GM21360 (cell line): ENCODE data around the gene KRTAP4-12.
"Not testable (repeated sequence)": the region's sequence is repeated elsewhere in the genome, so short reads cannot be mapped to it uniquely, and the experiment has no call there.

Experiments
- ATAC-seq: cut with Tn5 transposase; IDR thresholded peaks from one replicate; pipeline ENCODE4 v1.9.1; 2021; ENCODE audit warnings: mild to moderate bottlenecking, moderate library complexity; ENCODE audit not compliant: unreplicated experiment

KRTAP4-12 gene

DNA sequence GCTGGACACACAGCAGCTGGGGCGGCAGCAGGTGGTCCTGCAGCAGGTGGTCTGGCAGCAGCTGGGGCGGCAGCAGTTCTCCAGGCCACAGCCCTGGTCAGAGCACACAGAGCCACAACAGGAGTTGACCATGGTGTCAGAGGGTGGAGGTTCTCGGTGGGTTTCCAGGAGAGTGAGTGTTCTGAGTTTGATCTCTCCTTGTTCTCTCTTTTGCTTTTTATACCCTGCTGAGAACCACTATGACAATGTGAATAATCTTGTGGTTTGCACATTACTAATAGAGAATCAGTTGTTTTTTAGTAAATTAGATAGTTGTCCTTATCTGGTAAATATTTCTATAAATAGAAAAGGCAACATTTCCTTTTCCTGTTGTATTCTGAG is at the start of gene KRTAP4-12:
Gene KRTAP4-12, minus strand, starts transcription at position 192 of the 381 bp plus-strand sequence. Its CDS starts 60 bp downstream, at position 132.
- ATAC-seq: not testable (repeated sequence)

DNA sequence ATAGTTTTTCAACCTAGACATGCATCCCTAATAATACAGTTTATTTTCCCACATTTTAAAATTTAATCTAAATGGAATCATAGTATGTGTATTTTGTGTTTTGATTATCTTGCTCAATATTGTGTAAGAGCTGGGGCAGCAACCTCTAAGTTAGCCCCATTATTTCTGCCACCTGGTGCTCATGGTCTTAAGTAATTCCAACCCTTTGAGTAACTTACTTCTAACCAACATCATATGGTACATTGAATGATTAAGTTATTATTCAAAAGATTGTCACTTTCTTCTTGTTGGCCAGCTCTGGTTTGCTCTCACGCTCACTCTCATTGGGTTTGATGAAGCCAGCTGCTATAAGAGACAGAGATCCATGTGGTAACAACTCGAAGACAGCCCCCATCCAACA is 47.9 kb upstream of the KRTAP4-12 start:
- ATAC-seq: no peak

DNA sequence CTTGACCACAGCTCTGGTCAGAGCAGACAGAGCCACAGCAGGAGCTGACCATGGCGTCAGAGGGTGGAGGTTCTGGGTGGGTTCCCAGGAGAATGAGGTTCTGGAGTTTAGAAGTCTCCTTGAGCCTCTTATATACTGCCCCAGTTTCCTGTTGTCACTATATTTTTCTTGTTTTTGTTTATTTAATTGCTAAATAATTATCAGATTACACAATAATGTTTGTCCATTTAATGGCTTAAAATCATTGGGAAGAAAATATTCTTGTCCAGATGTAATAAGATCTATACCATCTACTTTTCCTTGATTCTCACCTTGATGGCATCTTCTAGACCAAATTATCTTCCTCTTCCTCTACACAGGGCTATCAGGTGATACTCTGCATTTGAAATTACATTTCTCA is 44.1 kb upstream of the KRTAP4-12 start, which contains the start of gene KRTAP4-3:
Gene KRTAP4-3, minus strand, starts transcription at position 101 of the 400 bp plus-strand sequence. Its CDS starts 49 bp downstream, at position 52.
- ATAC-seq: no peak

DNA sequence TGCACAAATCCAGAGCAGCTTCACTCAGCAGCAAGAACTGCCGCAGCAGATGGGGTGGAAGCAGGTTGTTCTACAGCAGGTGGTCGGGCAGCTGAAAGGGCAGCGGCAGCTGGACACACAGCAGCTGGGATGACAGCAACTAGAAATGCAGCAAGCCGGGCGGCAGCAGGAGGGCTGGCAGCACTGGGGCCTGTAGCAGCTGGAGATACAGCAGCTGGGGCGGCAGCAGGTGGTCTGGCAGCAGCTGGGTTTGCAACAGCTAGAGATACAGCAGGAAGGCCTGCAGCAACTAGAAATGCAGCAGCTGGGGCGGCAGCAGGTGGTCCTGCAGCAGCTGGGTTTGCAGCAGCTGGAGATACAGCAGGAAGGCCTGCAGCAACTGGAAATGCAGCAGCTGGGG is 43.6 kb upstream of the KRTAP4-12 start:
- no peak for ATAC-seq

DNA sequence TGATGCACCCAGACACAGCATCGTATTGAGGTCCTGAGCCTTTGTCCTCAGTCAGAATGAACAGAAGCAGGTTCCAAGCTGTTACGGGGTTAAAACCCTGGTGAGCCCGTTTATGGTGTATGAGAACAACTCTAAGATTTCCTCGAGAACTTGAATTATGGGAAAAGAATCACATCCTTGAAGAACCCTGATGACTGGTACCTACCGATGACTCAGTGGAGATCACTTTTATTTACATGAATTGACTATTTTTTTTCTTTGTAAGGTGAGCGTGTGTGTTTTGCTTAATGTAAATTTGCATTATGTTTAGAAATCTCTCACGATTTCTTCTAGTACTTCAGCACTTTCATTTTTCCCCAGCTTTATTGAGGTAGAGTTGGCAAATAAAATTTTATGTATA is 39.8 kb upstream of the KRTAP4-12 start:
- no peak for ATAC-seq

DNA sequence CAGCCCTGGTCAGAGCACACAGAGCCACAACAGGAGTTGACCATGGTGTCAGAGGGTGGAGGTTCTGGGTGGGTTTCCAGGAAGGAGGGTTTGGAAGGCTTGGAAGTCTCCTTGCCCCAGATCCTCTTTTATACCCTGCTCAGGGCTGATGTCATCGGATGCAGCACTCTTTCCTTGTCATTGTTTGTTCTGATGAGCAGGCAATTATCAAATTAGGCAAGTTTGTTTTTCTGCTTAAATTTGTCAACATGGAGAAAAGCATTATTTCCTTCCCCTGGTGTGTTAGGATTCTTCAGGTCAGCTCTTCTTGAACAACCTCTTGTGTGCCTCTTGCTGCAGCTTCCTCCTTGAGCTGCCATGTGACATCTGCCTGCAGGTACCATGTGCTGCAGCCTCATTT is 36.7 kb upstream of the KRTAP4-12 start, which contains the start of gene KRTAP4-4:
Gene KRTAP4-4, minus strand, starts transcription at position 101 of the 400 bp plus-strand sequence. Its CDS starts 57 bp downstream, at position 44.
- no peak for ATAC-seq

DNA sequence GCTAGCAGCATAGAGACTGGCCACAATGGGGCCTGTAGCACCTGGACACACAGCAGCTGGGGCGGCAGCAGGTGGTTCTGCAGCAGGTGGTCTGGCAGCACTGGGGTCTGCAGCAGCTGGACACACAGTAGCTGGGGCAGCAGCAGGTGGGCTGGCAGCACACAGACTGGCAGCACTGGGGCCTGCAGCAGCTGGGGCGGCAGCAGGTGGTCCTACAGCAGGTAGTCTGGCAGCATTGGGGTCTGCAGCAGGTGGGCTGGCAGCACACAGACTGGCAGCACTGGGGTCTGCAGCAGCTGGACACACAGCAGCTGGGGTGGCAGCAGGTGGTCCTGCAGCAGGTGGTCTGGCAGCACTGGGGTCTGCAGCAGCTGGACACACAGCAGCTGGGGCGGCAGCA is 36.2 kb upstream of the KRTAP4-12 start:
- not testable (repeated sequence) for ATAC-seq

DNA sequence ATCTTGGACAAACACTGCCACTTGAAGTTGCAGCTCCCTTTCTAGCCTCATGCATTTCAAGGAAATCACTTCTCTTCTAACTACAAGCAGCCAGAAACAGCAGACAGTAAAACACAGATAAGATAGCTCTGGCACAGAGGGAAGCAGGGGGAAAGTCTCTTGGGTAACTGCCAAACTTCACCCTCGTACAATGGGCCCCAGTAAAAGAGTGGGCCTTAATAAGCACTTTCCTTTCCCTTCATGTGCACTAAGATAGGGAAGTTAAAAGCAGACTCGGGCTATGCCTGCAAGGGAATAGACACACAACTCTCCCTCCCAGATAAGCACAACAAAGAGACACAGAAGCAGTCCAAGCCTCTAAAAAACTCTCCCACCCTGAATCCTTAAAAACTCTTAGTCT is 29.9 kb upstream of the KRTAP4-12 start:
- ATAC-seq: no peak

DNA sequence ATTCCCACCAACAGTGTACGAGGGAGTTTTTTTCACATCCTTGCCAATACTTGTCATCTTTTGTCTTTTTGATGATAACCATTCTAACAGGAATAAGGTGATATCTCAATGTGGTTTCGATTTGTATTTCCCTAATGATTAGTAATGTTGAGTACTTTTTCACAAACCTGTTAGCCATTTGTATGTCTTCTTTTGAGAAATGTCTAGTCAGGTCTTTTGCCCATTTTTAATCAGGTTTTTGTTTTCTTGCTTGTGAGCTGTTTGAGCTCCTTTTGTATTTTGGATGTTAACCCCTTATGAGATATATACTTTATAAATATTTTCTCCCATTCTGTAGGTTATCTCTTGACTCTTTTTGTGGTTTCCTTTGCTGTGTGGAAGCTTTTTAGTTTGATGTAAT is 27.5 kb upstream of the KRTAP4-12 start:
- ATAC-seq: no peak

DNA sequence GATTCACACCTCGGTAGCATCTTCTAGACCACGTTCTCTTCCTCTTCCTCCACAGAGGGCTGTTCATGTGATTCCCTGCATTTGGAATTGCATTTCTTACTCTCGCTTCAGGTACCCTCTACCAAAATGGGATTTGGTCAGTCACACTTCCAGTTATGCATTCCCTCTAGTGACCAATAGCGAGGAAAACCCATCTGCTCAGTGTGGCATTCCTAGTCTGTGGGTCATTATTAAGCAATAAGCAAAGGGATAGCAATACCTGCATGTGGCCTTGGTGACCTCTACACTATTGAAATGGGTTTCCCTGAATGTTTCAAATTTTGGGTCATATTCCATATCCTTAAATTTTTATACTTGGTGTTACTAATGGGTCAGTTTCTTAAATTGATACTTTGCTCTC is 26.0 kb upstream of the KRTAP4-12 start:
- ATAC-seq: no peak

DNA sequence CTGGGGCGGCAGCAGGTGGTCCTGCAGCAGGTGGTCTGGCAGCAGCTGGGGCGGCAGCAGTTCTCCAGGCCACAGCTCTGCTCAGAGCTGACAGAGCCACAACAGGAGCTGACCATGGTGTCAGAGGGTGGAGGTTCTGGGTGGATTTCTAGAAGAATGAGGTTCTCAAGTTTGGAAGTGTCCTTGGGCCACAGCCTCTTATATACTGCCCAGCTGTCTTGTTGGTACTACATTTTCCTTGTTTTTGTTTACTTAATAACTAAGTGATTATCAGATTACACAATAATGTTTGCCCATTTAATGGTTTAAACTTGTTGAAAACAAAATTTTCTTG is 25.6 kb upstream of the KRTAP4-12 start, which contains the start of gene KRTAP4-5:
Gene KRTAP4-5, minus strand, starts transcription at position 174 of the 334 bp plus-strand sequence. Its CDS starts 58 bp downstream, at position 116.
- no peak for ATAC-seq

DNA sequence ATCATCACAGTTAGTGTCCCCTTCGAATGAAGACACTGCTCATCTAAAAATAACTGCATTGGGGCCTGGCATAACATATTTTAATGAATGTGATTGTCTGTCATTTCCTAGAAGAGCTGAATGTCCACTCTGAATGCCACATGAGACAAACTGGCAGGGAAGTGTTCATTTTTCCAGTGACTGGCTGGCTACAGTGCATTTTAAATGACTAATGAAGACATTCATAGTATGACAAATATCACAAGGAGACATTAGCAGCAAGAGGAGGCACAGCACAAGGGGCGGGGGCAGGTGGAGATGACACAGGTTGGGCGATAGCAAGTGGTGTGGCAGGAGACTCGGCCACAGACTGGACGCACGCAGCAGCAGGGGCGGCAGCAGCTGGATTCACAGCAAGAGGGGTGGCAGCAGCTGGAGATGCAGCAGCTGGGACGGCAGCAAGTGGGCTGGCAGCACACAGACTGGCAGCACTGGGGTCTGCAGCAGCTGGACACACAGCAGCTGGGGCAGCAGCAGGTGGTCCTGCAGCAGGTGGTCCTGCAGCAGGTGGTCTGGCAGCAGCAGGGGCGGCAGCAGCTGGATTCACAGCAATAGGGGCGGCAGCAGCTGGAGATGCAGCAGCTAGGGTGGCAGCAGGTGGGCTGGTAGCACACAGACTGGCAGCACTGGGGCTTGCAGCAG is 25.1 kb upstream of the KRTAP4-12 start:
- ATAC-seq: not testable (repeated sequence)

DNA sequence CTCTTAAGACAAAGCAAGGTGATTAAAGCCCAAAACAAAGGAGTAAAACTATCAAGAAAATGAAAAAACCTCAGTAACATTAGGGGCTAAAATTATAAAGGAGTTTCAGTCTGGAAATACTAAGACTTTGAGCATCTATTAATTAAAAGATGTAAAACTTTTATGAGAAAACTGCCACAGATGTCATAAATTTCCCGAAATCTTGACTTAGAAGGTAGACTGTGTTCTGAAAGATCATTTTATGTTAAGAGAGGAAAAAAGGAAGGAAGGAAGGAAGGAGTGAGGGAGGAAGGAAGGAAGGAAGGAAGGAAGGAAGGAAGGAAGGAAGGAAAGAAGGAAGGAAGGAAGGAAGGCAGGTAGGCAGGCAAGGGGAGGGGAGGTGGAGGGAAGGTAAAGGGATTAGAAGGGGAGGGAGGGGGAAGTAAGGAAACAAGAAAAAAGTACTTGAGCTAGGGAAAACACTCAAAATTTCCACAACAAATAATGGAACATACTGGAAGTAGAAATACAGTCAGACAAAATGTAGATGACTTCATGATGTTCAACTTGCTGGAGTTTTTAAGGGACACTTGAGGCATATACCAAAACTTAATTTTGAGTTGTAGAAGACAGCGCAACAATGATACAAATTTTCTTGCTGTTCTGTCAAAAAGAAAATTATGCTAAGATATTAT is 23.7 kb upstream of the KRTAP4-12 start:
- no peak for ATAC-seq

DNA sequence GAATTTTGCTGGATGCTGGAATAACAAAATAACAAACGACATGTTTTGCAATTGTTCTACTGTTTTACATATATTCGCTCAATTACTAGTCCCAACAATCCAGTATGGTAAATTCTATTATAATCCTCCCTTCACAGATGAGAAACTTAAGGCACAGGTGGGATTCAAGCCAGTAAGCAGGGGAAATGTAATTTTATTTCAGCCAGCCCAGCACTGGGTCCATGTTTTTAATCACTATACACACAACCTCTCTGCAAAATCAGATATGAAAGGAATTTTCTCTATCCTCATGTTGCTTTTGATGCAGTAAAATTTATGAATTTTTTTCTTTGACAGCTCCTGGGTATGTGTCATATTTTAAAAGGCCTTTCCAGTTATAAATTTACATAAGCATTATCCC is 21.3 kb upstream of the KRTAP4-12 start:
- ATAC-seq: no peak

DNA sequence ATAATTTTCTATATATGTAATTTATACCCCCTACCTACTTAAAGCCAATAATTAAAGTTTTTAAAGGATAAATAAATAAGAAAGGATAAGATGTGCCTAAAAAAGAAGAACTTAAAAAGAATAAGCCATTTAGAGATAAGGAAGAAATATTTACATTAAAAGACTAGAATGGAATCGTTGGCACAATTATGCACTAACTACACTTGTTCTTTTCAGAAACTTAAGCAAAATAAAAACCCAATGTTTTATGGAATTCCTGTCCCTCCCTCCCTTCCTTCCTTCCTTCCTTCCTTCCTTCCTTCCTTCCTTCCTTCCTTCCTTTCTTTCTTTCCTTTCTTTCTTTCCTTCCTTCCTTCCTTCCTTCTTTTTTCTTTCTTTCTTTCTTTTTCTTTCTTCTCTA is 20.9 kb upstream of the KRTAP4-12 start:
- ATAC-seq: no peak

DNA sequence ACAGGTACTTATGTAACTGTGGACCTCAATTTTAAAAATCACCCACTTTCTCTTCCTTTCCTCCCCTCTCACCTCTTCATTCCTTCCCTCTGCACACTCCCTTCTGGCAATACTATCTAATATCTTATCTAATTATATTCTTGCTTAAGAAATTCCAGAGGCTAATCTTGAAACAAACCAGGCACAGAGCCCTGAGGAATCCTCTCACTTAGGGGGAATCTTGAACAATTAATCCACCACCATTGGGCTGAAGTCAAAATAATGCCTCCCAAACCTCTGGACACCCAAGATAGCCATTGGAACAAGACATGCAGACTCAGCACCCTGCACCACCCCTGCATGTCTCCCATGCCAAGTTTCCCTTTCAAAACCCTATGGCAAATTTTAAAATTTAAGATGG is 17.4 kb upstream of the KRTAP4-12 start:
- ATAC-seq: no peak

DNA sequence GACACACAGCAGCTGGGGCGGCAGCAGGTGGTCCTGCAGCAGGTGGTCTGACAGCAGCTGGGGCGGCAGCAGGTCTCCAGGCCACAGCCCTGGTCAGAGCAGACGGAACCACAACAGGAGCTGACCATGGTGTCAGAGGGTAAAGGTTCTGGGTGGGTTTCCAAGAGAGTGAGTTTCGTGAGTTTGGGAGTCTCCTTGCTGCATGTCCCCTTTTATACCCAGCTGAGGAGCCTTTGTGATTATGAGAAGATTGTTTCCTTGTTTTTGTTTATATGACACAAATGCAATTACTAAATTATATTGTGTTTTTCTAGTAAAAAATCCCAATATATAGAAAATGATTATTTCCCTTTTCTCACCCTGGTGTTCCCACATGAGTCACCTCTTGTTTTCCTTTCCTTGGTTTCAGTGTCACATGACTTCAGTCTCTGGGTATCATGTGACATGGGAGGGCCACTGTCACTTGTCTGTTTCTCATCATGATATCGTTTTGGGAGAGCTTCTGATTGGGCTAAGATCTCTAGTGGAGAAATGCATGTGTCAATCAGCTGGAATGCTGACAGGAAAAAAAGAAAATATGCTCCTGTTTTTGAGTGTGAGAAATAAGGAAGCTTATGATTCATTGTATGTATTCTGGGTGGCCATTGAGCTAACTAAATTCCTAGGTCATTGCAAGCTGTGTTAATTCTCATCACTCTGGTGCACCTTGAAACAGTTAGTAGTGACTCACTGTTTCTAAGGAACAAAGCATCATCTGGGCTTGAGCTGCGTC is 16.6 kb upstream of the KRTAP4-12 start, which contains the start of gene KRTAP4-6:
Gene KRTAP4-6, minus strand, starts transcription at position 185 of the 772 bp plus-strand sequence. Its CDS starts 57 bp downstream, at position 128.
- ATAC-seq: no peak

DNA sequence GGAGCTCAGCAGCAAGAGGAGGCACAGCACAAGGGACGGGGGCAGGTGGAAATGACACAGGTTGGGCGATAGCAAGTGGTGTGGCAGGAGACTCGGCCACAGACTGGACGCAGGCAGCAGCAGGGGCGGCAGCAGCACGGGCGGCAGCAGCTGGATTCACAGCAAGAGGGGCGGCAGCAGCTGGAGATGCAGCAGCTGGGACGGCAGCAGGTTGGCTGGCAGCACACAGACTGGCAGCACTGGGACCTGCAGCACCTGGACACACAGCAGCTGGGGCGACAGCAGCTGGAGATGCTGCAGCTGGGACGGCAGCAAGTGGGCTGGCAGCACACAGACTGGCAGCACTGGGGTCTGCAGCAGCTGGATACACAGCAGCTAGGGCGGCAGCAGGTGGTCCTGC is 15.9 kb upstream of the KRTAP4-12 start:
- ATAC-seq: not testable (repeated sequence)

DNA sequence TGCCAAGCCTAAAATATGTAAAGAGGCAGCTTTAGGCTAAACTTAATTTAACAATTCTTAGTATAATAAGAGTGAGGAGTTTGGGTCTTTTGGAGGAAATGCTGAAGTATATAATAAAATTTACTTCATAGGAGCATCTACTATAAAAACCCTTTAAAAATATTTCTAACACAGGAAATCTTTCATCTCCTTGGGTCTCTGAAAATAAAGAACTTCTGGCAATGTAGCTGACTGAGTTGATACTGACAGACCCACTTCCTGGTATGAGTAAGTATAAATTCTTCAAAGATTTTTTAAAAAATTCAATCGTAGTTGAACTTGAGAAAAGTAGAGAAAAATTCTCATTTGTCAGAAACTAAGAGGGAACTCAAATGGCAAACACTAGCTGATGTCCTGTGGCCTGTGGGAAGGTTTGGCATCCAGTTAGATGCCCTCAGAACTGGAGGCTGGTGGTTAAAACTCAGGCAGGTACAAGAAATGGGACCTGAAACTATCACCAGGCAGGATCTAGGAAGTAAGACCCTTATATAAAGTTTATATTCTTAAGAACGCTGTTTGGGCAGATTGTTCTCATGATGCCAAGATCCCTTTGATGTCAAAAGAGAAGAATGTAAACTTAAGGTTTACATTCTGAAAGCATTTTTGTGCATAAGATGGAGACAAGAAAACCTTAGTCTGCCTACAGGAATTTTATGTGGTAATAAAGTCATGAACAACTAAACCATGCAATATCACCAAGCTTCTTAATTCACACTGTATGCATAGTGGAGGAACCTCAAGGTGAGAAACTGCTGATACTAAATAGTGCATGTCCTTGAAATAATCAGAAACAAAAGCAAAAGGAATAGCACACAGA is 10.1 kb upstream of the KRTAP4-12 start:
- ATAC-seq: no peak

DNA sequence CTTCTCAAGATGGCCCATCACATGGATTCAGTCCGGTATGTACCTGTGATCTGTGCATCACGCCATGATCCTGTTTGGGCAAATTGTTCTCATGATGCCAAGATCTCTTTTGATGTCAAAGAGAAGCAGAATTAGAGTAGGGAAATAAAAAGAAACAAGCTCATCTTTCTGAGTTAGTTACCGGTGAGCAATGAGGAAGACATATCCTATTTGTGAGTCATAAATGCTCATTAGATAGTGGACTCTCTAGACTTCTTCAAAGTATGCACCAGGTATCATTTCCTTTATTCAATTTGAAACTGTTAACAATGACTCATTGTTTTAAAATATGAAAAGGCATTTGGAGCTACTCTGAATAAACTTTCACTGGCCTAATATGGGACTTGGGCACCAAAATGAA is 8.0 kb upstream of the KRTAP4-12 start:
- no peak for ATAC-seq
